PC-9 (cell line): Measurements from ENCODE around the gene CARMIL3.

Experiments used
- EZH2 ChIP-seq: fragments of 200-600 bp; sonication (generic); IDR thresholded peaks from 2 replicates; pipeline ENCODE4 v1.8.0; 2017; ENCODE audit warnings: antibody characterized with exemption, low read depth
- TF ChIP-seq, protein P1 (sequence below): fragments of 200-600 bp; sonication (generic); conservative IDR thresholded peaks from 2 replicates; pipeline ENCODE4 v1.6.1; 2017; ENCODE audit warnings: mixed run types, antibody characterized with exemption, mild to moderate bottlenecking, moderate library complexity

DNA sequence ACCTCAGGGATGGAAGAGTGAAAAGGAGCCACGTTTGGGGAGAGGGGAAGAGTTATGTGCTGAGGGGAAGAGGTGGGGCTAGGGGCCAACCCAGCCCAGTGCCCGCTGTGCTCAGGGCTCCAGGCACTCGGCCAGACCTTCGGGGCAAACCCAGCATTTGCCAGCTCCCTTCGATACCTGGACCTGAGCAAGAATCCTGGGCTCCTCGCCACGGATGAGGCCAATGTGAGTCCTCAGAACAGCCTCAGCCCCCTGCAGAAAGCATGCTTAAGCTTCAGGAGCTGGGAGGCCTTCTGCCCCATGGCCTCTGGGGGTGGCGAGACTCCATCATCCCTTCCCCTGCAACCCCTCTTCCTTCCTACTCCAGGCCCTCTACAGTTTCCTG, 5.0 kb downstream of the CARMIL3 start:
- TF ChIP-seq, protein P1, sequence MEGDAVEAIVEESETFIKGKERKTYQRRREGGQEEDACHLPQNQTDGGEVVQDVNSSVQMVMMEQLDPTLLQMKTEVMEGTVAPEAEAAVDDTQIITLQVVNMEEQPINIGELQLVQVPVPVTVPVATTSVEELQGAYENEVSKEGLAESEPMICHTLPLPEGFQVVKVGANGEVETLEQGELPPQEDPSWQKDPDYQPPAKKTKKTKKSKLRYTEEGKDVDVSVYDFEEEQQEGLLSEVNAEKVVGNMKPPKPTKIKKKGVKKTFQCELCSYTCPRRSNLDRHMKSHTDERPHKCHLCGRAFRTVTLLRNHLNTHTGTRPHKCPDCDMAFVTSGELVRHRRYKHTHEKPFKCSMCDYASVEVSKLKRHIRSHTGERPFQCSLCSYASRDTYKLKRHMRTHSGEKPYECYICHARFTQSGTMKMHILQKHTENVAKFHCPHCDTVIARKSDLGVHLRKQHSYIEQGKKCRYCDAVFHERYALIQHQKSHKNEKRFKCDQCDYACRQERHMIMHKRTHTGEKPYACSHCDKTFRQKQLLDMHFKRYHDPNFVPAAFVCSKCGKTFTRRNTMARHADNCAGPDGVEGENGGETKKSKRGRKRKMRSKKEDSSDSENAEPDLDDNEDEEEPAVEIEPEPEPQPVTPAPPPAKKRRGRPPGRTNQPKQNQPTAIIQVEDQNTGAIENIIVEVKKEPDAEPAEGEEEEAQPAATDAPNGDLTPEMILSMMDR: no peak
- no peak for TF ChIP-seq EZH2
